Activated CD4-positive, CD25-positive, alpha-beta regulatory T cell (primary cell): ENCODE data around the gene HOXD4.

Source experiments
- DNase-seq, 4 experiments: peaks; one replicate each; lab custom pipeline; 2025; lab: John Stamatoyannopoulos, UW

The HOXD4 gene

DNA sequence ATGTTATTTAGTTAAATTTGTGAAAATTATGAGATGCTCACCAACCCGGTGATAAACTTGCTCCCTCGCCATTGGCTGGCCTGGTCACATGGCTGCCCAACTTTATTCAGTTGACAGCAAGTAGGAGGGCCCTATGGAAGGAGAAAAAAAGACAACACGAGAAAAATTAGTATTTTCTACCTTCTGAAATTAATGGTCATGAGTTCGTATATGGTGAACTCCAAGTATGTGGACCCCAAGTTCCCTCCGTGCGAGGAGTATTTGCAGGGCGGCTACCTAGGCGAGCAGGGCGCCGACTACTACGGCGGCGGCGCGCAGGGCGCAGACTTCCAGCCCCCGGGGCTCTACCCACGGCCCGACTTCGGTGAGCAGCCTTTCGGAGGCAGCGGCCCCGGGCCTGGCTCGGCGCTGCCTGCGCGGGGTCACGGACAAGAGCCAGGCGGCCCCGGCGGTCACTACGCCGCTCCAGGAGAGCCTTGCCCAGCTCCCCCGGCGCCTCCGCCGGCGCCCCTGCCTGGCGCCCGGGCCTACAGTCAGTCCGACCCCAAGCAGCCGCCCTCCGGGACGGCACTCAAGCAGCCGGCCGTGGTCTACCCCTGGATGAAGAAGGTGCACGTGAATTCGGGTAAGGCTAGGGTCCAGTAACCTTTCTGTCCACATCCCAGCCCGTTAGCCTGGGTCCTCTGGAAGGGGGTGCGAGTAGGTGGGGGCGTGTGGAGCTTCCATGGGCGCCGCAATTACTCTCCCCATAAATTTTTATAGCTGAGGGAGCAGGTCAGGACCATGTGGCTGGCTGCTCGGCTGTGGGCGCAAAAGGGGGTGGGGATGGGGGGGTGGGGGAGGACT, at the start of gene HOXD4:
Gene HOXD4, plus strand, starts transcription at position 109 of the 846 bp plus-strand sequence. Its CDS starts 84 bp downstream, at position 193.
- no peak for DNase-seq

DNA sequence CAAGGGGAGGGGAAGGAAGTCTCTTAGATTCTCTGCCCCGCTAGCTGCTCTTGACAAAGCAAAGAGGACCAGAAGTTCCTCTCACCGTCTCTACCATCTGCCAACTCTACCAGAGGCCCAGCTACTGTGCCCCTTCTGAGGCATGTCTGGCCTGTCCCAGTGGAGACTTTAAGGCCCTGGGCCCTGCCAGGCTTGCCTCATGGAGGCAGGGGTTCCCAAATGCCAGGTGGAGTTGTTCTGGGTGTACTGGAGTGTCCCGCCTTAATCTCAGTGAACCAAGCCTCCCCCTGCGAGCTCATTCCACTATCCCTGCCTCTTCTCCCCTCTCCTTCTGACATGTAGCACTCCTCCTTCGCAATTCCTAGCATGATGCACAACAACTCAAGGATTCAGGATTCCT, 49.5 kb upstream of the HOXD4 start:
- no peak for DNase-seq

DNA sequence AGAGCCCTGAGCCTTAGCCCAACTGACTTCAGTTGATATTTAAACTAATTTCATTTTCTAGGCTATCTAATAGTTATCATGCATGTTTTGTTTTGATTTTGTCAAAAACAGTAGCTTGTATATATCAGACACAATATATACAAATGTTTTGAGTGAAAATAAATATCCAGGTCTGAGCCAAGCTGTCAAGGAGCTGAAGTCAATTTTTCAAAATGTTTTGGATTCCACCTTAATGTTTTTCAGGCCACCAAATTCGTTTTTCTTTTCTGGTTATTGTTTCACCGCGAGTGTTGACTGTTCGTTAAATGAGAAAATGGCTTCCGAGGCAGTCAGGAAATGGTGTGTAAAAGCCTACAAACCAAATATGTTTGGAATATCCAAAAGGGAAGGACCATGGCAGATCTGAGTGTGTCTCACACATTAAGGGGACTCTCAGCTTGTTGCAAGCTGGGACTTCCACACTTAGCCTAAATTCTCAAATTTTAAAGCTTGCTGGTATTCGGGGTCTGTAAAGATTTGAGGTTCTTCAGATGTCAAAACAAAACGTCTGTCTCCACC, 49.0 kb upstream of the HOXD4 start:
- no peak for DNase-seq

DNA sequence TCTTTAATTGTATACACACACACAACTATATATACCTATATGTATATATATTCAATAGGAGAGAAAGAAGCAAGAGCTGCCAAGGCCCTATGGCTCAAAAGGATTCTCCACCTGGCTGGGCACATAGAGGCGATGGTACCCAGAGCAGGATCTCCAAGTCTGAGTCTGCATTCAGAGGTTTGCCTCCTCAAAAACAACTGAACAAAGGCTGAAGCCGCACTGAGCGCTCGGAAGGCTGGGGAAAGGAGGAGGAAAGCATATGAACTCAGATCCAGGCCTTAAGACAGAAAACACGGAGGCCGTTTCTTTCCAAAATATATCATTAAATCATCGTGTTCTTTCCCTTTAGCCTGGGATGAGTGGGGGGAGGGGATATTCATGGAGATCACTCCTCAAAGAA, 48.2 kb upstream of the HOXD4 start:
- no peak for DNase-seq

GRCh38 chr2:176103742-176104315, 47.5 kb upstream of the HOXD4 start:
- no peak for DNase-seq

- no peak for DNase-seq
Observed at GRCh38 chr2:176104316-176105077, 46.9 kb upstream of the HOXD4 start.

- DNase-seq = no peak
Observed at GRCh38 chr2:176105078-176105729, 46.1 kb upstream of the HOXD4 start.

- DNase-seq = no peak
Observed at GRCh38 chr2:176105730-176106580, 45.4 kb upstream of the HOXD4 start.

GRCh38 chr2:176106581-176107539, 44.5 kb upstream of the HOXD4 start, which contains the start of gene HOXD11:
HOXD11 (plus strand) TSS chr2:176107280; CDS start chr2:176107356, 76 bp downstream.
- no peak for DNase-seq

GRCh38 chr2:176107731-176108181, 43.6 kb upstream of the HOXD4 start:
- no peak for DNase-seq

GRCh38 chr2:176109192-176109901, 42.0 kb upstream of the HOXD4 start:
- DNase-seq = no peak

DNA sequence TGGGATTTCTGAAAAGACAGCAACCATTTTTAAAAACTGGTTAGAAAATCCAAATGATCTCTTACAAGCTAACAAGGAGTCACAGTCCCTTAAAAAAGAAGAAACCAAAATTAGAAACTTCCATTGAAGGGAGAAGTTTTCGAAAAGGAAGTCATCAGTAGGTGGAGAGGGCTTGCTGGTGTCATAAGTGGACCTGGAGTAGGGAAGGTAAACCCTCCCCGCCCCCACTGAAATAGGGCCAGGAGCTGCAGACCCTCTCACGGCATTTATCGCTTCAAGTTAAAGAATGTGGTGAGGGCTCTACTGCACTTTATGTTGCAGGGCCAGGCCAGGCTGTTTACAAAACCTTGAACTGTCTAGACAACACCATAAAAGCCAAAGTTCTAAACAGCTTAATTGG, 41.4 kb upstream of the HOXD4 start:
- no peak for DNase-seq

- DNase-seq = no peak
Observed at GRCh38 chr2:176110415-176111308, 40.7 kb upstream of the HOXD4 start.

DNA sequence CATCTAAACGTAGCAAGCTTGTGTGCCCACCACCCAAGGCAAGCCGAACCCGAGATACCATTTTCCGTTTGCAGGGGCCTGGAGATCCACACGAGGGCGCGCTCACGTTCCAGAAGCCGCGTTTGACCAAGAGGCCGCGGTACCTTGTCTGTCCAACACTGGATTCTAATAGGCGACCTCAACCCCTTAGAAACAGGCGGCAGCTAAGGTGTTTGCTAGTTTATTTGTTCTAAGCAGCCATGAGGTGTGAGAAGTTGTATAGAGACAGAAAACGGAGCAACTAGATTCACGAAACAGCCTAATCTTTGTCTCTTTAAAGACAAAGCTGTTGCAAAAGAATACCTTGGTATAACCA, 40.1 kb upstream of the HOXD4 start:
- no peak for DNase-seq

- DNase-seq = no peak
Observed at GRCh38 chr2:176111846-176112374, 39.4 kb upstream of the HOXD4 start.

DNA sequence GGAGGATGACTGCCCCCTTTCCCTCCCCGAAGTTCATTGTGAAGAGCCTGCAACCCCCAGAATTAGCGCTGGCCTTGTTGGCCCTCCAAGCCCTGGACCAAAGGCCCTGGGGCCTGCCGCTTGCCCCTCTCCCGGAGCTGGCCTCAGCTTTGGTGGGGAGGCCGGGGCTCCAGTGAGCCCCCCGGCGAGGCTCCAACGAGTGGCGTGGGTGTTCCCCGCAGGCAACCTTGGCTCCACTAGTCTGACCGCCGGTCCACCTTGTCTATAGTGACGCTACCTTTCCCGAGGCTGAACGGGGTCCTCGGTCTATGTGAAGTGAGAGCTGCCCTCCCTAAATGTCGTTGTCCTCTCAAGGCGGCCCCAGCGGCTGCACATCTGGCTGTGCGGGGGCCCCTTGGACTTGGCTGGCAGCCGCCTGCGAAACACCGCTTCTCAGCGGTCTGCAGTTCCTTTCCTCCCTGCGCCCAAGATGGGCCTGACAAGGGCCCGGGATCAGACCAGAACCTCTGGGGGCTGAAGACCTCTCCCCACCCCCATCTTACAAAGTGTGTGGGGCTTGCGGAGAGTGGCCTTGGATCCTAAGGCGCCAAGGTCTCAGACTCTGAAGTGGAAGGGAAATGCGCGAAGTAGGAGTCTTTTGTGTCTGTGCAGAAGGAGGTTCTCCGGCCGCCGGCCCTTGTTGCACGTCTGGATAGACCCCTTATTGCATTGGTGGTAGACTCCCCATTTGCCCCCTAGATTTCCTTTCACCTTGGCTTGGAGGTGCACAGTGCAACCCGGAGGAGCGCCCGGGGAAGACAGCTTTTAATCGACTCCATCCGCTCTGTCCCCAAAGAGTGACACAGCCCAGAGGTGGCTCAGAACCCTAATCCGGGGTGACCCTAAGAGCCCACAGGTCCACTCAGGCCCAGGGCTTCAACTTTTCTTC, 38.7 kb upstream of the HOXD4 start:
- no peak for DNase-seq
